GM21360 (cell line): ENCODE results near the gene ZNF70.
"Not testable (repeated sequence)": the region's sequence is repeated elsewhere in the genome, so short reads cannot be mapped to it uniquely, and the experiment has no call there.

Source experiments
- ATAC-seq: cut with Tn5 transposase; IDR thresholded peaks from one replicate; pipeline ENCODE4 v1.9.1; 2021; ENCODE audit warnings: mild to moderate bottlenecking, moderate library complexity; ENCODE audit not compliant: unreplicated experiment

Gene ZNF70

DNA sequence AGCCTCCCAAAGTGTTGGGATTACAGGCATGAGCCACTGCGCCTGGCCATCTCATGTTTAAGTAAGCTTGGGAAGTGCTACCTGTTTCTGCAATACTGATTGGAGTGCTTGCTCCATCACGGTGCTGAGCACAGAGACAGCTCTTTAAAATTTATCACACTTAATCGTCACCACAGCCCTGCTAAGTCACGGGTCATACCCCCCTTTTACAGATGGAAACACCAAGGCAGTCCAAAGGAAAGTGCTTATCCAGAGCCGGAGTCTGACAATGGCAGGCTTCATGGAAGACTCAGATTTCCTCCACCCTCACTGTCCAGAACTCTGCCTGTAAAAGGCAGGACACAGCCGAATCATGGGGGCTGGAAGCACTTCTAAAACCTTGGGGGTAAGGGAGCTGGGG is 9.1 kb upstream of the ZNF70 start:
- no peak for ATAC-seq

DNA sequence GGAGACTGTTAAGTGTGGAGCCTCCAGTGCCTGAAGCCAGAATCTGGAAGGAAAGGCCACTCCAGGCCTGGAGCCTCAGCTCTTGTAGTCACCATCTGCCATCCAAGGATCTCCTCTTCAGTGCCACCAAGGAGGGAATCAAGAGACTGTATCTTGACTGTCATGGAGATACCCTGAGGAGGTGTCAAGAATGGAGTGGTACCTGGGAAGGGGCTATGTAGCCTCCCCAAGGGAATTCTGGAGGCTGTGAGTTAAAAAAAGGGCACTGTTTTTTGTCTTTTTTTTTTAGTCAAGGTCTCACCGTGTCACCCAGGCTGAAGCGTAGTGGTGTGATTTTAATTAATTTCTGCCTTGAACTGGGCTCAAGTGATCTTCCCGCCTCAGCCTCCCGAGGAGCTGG is 8.7 kb upstream of the ZNF70 start:
- no peak for ATAC-seq

DNA sequence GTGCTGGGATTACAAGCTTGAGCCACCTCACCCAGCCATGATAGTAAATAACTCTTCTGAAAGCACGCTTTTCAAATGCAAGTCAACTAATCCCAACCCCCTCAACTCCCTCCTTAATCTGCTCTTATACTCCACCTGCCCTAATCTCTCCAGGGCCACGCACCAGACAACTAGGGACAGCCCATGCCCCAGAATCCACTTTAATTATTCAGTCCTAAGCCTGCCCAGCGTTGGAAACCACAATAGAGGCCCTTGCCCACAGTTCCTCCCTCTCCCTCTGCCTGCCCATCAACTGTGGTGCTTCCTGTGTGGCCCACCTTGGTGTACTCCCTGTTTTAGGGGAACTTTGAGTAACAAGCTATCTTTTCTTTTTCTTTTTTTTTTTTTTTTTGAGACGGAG is 6.0 kb upstream of the ZNF70 start:
- no peak for ATAC-seq

DNA sequence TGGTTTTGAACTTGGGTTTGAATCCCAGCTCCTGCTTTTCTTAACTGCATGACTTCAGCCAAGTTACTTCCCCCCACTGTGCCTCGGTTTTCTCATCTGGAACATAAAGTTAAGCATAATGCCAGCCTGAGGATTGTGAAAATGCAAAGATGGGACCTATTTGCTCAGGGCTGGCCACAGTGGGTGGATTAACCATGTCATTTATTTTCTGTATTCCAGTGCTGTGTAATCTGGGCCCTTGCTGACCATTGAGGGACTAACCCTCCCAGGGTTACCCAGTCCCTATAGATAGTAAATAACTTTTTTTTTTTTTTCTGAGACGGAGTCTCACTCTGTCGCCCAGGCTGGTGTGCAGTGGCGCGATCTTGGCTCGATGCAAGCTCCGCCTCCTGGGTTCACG is 4.8 kb upstream of the ZNF70 start:
- no peak for ATAC-seq

DNA sequence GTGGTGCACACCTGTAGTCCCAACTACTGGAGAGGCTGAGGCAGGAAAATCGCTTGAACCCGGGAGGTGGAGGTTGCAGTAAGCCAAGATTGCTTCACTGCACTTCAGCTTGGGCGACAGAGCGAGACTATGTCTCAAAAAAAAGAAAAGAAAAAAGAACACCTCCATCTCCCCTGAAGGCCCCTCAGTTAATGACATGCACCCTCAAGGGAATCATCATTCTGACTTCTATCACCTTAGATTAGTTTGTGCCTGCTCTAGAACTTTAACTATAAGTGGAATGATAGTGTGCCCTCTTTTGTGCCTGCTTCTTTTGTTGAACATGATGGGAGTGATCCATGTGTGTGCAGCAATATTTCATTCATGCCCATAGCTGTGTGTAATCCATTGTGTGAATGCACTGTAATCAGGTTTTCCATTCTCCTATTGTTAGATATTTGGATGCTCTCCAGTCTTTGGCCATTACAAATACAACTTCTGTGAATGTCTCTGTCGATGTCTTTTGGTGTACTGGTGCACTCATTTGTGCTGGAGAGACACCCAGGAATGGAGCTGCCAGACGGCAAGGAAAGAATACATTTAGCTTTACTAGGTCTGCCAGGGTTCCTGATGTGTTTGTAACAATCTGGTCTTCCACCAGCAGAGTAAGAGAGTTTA is 4.2 kb upstream of the ZNF70 start:
- no peak for ATAC-seq

DNA sequence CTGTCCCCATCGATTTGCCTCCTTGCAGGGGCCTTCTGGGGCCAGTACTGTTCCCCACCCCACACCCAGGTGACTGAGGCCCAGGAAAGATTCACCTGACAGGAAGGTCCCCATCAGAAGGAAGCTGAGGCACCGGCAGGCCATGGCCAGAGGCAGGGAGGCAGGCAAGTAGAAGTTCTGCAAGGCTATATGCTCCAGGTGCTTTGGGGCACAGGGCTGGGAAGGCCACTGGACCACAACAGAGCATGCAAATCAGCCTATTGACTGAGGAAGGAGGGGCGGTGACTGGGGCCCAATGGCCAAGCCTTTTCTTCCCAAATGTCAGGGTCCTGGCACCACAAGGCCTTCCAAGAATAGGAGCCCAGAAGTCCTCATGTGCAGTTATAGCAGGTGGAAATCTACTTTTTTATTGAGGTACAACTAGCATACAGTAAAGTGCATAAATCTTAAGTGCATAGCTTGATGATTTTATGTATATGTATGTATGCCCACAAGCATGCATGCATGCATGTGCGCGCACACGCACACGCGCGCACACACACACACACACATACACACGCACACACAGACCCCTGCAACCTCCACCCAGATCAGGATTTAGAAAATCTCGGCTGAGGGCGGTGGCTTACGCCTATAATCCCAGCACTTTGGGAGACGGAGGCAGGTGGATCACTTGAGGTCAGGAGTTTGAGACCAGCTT is 3.5 kb upstream of the ZNF70 start, which contains the start of gene VPREB3:
Gene VPREB3 (minus strand): TSS at position 206 of the 700 bp plus-strand sequence. CDS start 62 bp downstream, at position 144.
- no peak for ATAC-seq

DNA sequence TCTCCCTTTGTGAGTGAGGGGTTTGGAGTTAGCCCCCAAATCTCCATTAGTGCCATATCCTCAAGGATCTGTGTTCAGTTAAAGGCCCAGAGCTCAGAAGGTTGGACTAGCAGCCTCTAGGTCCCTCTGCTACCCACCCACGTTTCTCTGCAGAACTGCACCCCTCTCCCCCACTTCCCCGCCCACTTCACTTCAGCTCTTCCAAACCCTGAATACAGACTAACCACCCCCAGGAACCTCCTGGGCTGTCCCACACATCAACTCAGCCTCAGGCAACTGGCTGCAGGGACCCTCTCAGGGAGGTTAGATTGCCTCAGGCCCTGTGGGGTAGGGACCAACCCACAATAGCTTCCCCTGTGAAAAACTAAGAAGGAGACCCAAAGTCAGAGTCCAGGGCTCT is 2.5 kb upstream of the ZNF70 start:
- ATAC-seq = no peak

DNA sequence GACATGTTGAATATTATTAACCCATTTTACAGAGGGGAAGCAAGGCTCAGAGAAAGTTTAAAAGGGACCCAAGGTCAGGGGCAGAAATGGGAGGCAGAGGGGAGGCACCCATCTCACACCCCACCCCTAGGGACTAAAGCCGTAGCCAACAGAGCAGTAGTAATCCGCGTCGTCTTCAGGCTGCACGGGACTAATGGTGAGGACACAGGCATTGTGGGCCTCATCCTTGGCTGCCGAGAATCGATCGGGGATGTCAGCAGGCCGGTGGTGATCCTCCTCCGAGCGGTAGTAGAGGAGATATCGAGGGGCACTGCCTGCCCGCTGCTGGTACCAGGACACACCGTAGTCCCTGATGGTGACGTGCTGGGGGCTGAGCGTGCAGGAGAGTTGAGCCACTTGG is 1.8 kb upstream of the ZNF70 start:
- ATAC-seq = no peak

DNA sequence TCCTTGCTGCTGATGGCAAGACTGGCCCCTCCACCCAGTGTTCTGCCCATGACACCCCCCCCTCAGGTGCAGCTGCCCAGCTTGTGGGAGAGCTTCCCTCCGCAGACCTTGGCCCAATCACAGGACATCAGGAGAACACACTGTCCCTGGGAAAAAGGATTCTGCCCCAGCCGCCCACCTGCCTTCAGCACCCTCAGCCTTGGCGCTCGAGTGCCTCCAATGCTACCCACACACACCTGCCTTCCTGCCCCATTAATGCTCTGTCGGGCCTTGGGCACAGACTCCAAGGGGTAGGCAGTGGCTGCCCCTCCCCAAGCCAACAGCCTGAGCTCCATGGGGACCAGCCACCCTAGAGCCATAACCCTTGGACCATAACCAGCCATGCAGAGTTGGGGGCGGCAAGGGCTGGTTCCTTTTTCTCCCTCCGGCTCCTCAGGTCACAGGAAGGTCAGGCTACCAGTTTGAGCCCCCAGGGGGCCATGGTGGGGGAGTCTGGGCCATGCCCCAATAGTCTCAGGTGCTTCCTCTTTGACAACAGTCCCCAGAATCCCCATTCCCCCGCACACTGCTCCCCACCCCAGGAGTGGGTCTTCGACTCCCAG is 1.3 kb upstream of the ZNF70 start:
- ATAC-seq = no peak

DNA sequence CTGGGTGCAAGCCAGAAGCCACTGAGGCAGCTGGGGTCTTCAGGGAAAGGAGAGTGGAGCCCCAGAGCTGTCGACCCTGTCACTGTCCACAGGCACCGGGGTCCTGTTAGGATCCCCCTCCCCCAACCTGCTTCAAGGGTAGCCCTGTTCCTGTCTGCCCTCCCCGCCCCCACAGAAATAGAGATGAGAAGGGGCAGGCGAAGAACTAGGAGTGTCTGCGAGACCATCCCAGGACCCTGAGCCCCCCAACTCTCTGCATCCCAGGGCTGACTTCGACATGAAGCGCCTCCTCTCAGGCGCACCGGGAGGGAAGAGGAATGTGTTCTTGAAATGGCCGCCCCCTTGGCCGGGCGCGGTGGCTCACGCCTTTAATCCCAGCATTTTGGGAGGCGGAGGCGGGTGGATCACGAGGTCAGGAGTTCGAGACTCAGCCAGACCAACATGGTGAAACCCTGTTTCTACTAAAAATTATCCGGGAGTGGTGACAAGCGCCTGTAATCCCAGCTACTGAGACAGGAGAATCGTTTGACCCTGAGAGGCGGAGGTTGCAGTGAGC is 607 bp upstream of the ZNF70 start:
- no peak for ATAC-seq

DNA sequence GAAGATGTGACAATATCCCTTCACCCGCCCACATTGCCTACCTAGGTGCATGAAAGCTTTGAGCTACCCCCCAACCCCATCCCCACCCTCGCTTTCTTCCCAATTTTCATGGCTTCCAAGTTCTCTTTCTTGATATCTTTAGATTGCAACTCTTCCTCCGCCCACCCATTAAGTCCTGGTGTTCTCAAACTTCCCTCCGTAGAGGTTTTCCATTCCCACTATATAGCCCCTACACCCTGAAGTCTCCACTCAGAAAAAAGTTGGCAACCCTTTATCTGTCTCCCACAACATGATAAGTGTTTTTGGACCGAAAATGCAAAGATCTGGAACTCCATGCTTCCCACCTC is 572 bp downstream of the ZNF70 start:
- ATAC-seq = no peak

DNA sequence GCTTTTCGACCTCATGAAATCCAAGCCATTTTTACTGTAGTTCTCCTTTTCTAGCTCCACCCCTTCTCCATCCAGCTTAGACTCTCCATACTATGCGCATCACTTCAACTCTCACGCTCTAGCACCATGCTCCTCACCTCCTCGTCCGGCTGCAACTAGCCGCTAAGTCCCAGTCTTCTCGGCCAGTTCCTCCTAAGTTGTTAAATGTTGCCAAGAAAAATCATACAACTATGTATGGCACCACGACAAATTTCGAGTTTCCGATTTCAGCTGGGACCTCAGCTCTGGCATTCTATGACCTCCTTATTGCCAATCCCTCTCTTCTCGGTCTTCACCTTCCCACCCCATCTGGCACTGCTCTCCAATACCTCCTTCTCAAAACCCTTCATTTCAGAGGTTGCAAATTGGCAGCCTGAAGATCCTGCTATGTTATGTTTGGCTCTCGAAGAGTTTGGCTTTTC is 1.0 kb downstream of the ZNF70 start:
- no peak for ATAC-seq

DNA sequence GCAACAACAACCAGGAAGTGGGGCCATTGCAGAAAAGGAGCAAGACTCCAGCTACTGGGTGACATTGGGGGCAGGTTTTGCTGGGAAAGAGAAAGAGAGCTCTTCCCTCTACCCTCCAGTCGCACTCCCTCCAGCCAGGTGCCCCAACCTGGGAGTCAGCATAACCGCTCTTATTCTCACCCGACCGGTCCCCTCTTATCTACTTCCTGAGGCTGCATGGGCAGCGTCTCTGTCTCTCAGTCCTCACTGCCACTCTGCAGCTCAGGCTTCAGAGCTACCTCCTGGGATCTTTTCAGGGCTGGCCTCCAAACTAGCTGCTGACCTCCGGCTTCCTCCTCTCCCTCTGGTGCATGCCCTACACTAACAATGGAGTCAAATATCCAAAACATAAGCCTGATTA is 5.1 kb downstream of the ZNF70 start:
- ATAC-seq = no peak

DNA sequence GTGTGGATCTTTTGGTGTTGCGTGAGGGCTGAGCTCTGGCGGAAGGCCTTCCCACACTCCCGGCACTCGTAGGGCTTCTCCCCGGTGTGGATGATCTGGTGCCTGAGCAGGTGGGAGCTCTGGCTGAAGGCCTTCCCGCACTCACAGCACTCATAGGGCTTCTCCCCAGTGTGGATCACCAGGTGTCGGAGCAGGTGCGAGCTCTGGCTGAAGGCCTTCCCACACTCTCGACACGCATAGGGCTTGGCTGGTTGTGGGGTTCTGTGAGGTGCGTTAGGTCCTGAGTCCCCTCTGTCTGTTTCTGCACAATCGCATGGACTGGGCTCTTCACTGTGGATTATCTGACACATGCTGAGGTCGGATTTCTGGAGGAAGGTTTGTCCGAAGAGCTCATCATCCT is 6.4 kb downstream of the ZNF70 start:
- no peak for ATAC-seq

DNA sequence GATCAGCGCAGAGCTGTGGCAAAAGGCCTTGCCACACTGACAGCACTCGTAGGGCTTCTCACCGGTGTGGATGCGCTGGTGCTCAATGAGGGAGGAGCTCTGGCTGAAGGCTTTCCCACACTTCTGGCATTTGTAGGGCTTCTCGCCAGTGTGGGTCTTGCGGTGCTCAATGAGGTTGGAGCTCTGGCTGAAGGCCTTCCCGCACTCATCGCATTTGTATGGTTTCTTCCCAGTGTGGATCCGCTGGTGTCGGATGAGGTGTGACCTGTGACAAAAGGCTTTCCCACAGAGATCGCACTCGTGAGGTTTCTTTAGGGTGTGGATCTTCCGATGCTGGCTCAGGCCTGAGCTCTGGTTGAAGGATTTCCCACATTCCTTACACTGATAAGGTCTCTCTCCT is 6.9 kb downstream of the ZNF70 start:
- no peak for ATAC-seq

DNA sequence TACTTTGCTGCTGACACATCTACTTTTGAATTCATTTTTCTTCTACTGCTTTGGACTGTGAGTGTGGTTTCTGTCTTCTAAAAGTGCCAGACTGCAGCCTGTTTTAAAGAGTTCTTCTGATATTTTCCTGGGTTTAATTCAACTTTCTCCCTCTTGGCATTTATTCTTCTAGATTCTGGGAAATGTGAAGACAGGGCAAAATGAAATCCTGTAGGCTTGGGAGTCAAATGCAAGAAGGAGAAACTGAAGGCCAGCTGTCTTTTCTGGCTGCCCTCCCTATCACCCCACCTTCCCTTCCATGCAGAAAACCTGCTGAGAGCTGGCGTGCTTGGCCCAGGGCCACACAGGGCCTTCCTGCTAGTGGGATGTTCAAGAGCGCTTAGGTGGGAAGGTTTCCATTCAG is 7.6 kb downstream of the ZNF70 start:
- no peak for ATAC-seq

DNA sequence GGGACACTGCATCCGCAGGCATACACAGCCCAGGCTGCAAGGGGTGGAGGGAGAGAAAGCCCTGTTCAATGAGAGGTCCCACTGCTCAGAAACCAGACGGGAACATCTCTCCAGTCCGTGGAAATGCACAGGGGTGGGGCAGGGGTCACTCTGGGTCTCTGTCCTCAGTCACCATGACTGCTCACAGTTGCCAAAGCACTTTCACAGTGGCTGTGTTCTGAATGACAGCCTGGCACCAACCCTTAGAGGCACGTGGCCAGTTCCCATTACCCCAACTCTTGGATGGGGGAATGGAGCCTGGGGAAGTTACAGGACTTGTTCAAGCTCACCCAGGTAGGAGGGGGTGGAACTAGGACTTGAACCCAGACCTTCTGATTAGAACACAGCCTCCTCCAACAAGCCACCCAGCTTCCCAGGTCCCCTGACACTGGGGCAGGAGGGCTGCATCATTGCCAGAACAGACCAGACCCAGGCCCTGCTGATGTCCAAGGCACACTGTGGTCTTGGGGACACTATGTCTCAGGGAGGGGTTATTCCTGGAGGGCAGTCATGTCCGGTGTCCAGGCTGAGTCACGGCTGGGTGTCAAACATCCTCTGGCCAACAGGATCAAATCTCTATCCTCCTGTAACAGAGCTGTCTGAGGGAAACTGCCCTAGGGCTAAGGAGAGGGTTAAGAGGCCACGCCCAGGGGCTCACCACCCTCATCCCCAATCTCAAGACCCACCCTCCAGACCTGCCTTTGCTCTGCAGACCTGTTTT is 8.2 kb downstream of the ZNF70 start:
- no peak for ATAC-seq

DNA sequence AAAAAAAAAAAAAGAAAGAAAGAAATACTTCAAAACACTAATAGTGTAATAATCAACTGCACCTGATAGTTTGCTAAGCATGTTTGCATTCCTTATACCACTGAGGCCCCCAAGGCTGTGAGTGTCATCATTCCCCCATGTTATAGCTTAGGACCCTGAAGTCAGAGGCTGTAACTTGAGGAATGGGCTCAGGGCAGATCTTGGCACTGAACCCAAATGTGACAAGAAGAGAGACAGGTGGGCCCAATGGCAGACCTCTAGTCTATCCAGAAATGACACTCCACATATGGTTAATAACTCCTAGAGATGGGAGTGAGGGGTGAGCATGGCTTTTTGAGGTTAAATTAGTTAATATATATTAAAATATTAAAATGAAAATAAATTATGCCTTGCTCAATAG is 13.2 kb downstream of the ZNF70 start:
- no peak for ATAC-seq

DNA sequence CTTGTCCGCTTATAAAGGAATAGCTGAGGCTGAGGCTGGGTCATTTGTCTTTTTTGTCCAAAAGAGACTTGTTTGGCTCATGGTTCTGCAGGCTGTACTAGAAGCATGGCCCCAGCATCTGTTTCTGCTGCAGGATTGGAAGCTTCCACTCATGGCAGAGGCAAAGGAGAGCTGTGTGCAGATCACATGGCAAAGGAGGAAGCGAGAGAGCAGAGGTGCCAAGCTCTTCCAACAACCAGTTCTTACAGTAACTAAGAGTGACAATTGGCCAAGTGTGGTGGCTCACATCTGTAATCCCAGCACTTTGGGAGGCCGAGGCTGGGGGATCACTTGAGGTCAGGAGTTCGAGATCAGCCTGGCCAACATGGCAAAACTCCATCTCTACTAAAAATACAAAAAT is 22.8 kb downstream of the ZNF70 start:
- ATAC-seq = not testable (repeated sequence)

DNA sequence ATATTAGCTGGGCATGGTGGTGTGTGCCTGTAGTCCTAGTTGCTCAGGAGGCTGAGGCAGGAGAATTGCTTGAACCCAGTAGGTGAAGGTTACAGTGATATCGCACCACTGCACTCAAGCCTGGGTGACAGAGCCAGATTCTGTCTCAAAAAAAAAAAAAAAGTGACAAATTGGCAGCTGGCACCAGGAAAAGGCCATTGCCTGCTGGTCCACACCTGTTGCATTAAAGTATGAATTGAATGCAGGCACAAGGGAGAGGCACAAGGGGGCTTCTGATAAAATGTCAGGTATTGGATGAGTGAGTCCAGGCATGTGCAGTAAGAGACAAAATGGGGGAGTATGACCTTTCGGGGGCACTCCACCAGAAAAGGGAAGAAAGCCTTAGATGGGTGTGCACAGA is 28.2 kb downstream of the ZNF70 start:
- ATAC-seq = no peak

DNA sequence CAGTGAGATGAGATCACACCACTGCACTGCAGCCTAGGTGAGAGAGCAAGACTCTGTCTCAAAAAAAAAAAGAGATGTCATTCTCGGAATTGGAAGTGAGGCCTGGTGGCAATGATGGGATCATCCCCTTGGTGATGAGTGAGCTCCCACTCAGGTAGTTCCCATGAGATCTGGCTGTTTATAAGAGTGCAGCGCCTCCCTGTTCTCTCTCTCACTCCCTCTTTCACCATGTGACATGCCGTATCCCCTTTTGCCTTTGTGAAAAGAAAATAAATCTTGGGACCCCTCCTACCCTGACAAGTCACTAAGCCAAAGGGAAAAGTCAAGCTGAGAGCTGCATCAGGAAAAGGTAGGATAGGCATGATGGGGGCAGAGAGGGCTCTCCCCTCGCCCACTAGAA is 28.8 kb downstream of the ZNF70 start:
- no peak for ATAC-seq
